ENCODE measurements around the gene TCL1B. TPM values are rescaled to one million over a fixed set of nuclear protein-coding genes. Genes with fewer than 3 reads are reported as not detected.

The TCL1B gene
- total RNA-seq, 1 donor from 2014 or later, result not detected

GRCh38 chr14:95722525-95723190, 36.4 kb downstream of the TCL1B start:
- no peaks in the 10 kb centered on the region for H3K36me3 Mint-ChIP-seq (ENCODE audit: low read depth, unreplicated experiment)

GRCh38 chr14:95725685-95726336, 39.6 kb downstream of the TCL1B start:
- DNase-seq (ENCODE audit: low read depth), result no peak
- Mint-ChIP-seq H3K27me3 (ENCODE audit: low read depth, unreplicated experiment) (no peaks in the 10 kb centered on the region), H3K36me3 (ENCODE audit: low read depth, unreplicated experiment) (no peaks in the 10 kb centered on the region), H3K27ac (ENCODE audit: unreplicated experiment) (no peak overlapping the region), H3K9me3 (ENCODE audit: unreplicated experiment) (peaks cover 2% of the 10 kb centered on the region), H3K4me1 (ENCODE audit: low read depth, unreplicated experiment) (peaks cover 3% of the 10 kb centered on the region), H3K4me3 (ENCODE audit: unreplicated experiment) (no peak overlapping the region)
- no peak overlapping the region for H3K4me3 ChIP-seq (ENCODE audit: insufficient read depth, low read depth, low read length)
- H3K4me2 ChIP-seq (ENCODE audit: low read length), result no peak overlapping the region
- no peak overlapping the region for H3K9ac ChIP-seq (ENCODE audit: low read length)
- H3K27ac ChIP-seq (ENCODE audit: low read depth, low read length), result no peak overlapping the region
- H3K27me3 ChIP-seq (ENCODE audit: insufficient read depth, low read length), result no peaks in the 10 kb centered on the region
- H3K36me3 ChIP-seq (ENCODE audit: insufficient read depth, low read length), result no peaks in the 10 kb centered on the region
- no peak overlapping the region for H2AFZ ChIP-seq (ENCODE audit: low read depth, low read length)
- no peaks in the 10 kb centered on the region for H3K4me1 ChIP-seq (ENCODE audit: insufficient read depth, low read length)
- no peak for FAIRE-seq
- H3K79me2 ChIP-seq (ENCODE audit: insufficient read depth, low read length), result no peaks in the 10 kb centered on the region
- H4K20me1 ChIP-seq (ENCODE audit: insufficient read depth, low read length), result no peaks in the 10 kb centered on the region
- TF ChIP-seq CTCF (IDR thresholded peaks at IDR 0.05; ENCODE audit: insufficient read depth, low read depth, low read length) (no peak), EZH2 (IDR thresholded peaks at IDR 0.05; ENCODE audit: insufficient read depth, low read length) (no peak)
- H3K9me3 ChIP-seq (ENCODE audit: insufficient read depth, low read depth, low read length), result peaks cover 4% of the 10 kb centered on the region

More at GRCh38 chr14:95722525-95723190, 36.4 kb downstream of the TCL1B start:
- FAIRE-seq (no peak), DNase-seq (ENCODE audit: low read depth) (no peak)
- H3K9me3 Mint-ChIP-seq (ENCODE audit: unreplicated experiment), result peaks cover 2% of the 10 kb centered on the region
- no peak overlapping the region for H3K4me3 Mint-ChIP-seq (ENCODE audit: unreplicated experiment)
- H3K27ac ChIP-seq (ENCODE audit: low read depth, low read length), result no peak overlapping the region
- H3K9ac ChIP-seq (ENCODE audit: low read length), result no peak overlapping the region
- no peak overlapping the region for H3K4me2 ChIP-seq (ENCODE audit: low read length)
- H2AFZ ChIP-seq (ENCODE audit: low read depth, low read length), result no peak overlapping the region
- H3K4me3 ChIP-seq (ENCODE audit: insufficient read depth, low read depth, low read length), result no peak overlapping the region
- no peaks in the 10 kb centered on the region for H3K79me2 ChIP-seq (ENCODE audit: insufficient read depth, low read length)
- H4K20me1 ChIP-seq (ENCODE audit: insufficient read depth, low read length), result no peaks in the 10 kb centered on the region
- H3K36me3 ChIP-seq (ENCODE audit: insufficient read depth, low read length), result no peaks in the 10 kb centered on the region
- H3K4me1 Mint-ChIP-seq (ENCODE audit: low read depth, unreplicated experiment), result no peaks in the 10 kb centered on the region
- H3K4me1 ChIP-seq (ENCODE audit: insufficient read depth, low read length), result no peaks in the 10 kb centered on the region
- TF ChIP-seq EZH2 (IDR thresholded peaks at IDR 0.05; ENCODE audit: insufficient read depth, low read length) (no peak), CTCF (IDR thresholded peaks at IDR 0.05; ENCODE audit: insufficient read depth, low read depth, low read length) (no peak)
- H3K9me3 ChIP-seq (ENCODE audit: insufficient read depth, low read depth, low read length), result peaks cover 4% of the 10 kb centered on the region
- H3K27ac Mint-ChIP-seq (ENCODE audit: unreplicated experiment), result no peak overlapping the region
- no peaks in the 10 kb centered on the region for H3K27me3 ChIP-seq (ENCODE audit: insufficient read depth, low read length)
- peaks cover 9% of the 10 kb centered on the region for H3K27me3 Mint-ChIP-seq (ENCODE audit: low read depth, unreplicated experiment)

Measured in astrocyte (in vitro differentiated cells and primary cell).